Panc1 (cell line): ENCODE measurements around the gene SCRN2. TPM values are rescaled to one million over a fixed set of nuclear protein-coding genes. Genes with fewer than 3 reads are reported as not detected.

ENCODE experiments used
- ATAC-seq: fragments of 200-7000 bp; cut with Tn5 transposase; 2 replicates; pipeline ENCODE4 v1.9.1; 2020; ENCODE audit warnings: mild to moderate bottlenecking, moderate library complexity
- BruUV-seq: library from RNA; stranded (reverse); fragments of 400-500 nt; replicated peaks from 2 replicates; lab custom pipeline; 2021; lab: Mats Ljungman, UMichigan
- CTCF ChIA-PET: fragments of 300-600 bp; sonication (Branson Sonifier 250); formaldehyde crosslinking; loops from one replicate; lab custom pipeline; 2022; ENCODE audit warnings: antibody characterized with exemption; lab: Charles Lee
- POLR2A ChIA-PET: fragments of 300-600 bp; sonication (Branson Sonifier 250); formaldehyde crosslinking; loops from one replicate; lab custom pipeline; 2022; ENCODE audit warnings: antibody characterized with exemption; lab: Charles Lee
- DNase-seq: peaks from one replicate; pipeline ENCODE4 v3.0.0-alpha.2; 2010; ENCODE audit warnings: low read depth, low spot score
- H3K27ac ChIP-seq: 2 replicates; pipeline ENCODE4 v1.5.1; 2011; ENCODE audit warnings: mild to moderate bottlenecking, low read length, inconsistent platforms
- H3K27me3 ChIP-seq: fragments of 200-500 bp; sonication (Bioruptor generic); 2 replicates; pipeline ENCODE4 v1.6.0; 2014; ENCODE audit warnings: low read length, inconsistent platforms; ENCODE audit not compliant: control insufficient read depth, insufficient read depth
- H3K36me3 ChIP-seq: fragments of 200-500 bp; sonication (Bioruptor generic); 2 replicates; pipeline ENCODE4 v1.5.1; 2014; ENCODE audit warnings: inconsistent platforms, mild to moderate bottlenecking, low read length, moderate library complexity; ENCODE audit not compliant: control insufficient read depth, insufficient read depth
- H3K4me1 ChIP-seq: 2 replicates; pipeline ENCODE4 v1.5.1; 2011; ENCODE audit warnings: inconsistent platforms, mild to moderate bottlenecking, low read length, moderate library complexity; ENCODE audit not compliant: control insufficient read depth, insufficient read depth
- H3K4me3 ChIP-seq, 2 experiments: 2 replicates each; pipeline ENCODE4 v1.5.1; 2011 to 2012; ENCODE audit warnings: low read depth in 2 of 2, low read length in 2 of 2, mild to moderate bottlenecking in 2 of 2, inconsistent platforms in 1 of 2, moderate library complexity in 1 of 2
- H3K9me3 ChIP-seq: fragments of 200-500 bp; sonication (Bioruptor generic); 2 replicates; pipeline ENCODE4 v1.5.1; 2014; ENCODE audit warnings: low read depth, mild to moderate bottlenecking, inconsistent platforms, low read length, moderate library complexity; ENCODE audit not compliant: control insufficient read depth, insufficient read depth
- POLR2AphosphoS5 ChIP-seq: IDR thresholded peaks from 2 replicates; pipeline ENCODE4 v1.6.1; 2012; ENCODE audit warnings: mild to moderate bottlenecking, low read depth, low read length, moderate library complexity
- SIN3A ChIP-seq: IDR thresholded peaks from 2 replicates; pipeline ENCODE4 v1.6.1; 2012; ENCODE audit warnings: low read depth, mild to moderate bottlenecking, low read length, moderate library complexity, borderline replicate concordance; ENCODE audit not compliant: insufficient read depth
- TCF7L2 ChIP-seq: IDR thresholded peaks from 2 replicates; pipeline ENCODE4 v1.6.1; 2011; ENCODE audit warnings: mild to moderate bottlenecking, low read depth, low read length, inconsistent platforms
- in situ Hi-C: cut with HindIII; loops from 2 replicates; pipeline ENCODE4 v1.10.0; 2016; ENCODE audit warnings: low sequenced_read_pairs, low pct_unique_long_range_greater_than_20kb
- intact Hi-C: fragments of 100-400 bp; cut with micrococcal nuclease; formaldehyde crosslinking; loops from one replicate; pipeline ENCODE4 v1.10.0; 2022; ENCODE audit not compliant: unreplicated experiment
- total RNA-seq: library from RNA; stranded (reverse); gene quantifications from one replicate; pipeline ENCODE4 v1.2.1, GENCODE V29; 2021; ENCODE audit not compliant: unreplicated experiment
- TF ChIP-seq, protein P1 (sequence below), 2 experiments: IDR thresholded peaks; 2 replicates each; pipeline ENCODE4 v1.6.1; 2011 to 2012; ENCODE audit warnings: low read depth in 2 of 2, control low read depth in 1 of 2, low read length in 1 of 2, mild to moderate bottlenecking in 1 of 2, moderate library complexity in 1 of 2; ENCODE audit not compliant: insufficient read depth in 1 of 2
- TF ChIP-seq, protein P2 (sequence below): fragments of 450-650 bp; IDR thresholded peaks from 2 replicates; pipeline ENCODE4 v1.5.1; 2017; ENCODE audit warnings: mild to moderate bottlenecking

SCRN2 gene
- total RNA-seq, 1 experiment from 2014 or later = 34.9 TPM

DNA sequence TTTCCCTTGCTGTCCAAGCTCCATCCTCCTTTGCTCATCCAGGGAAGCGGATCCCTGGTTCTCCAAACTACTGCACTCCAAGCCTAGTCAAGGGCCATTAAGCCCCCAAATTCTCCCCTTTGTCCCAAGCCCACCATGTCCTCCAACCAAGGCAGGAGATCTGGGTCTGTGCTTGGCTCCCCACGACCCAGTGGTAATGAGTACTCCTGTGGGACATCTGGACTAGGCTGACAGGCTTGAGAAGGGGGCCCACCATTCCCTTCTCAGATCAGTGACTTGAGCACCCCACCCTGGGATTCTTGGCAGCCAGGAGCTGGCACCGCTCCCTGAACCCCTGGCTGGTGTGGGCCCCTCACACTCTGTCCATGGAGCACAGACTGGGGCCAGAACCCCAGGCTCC, 36.6 kb downstream of the SCRN2 start:
- POLR2A ChIA-PET = interaction anchor here (0.6 kb wide), 1 partner anchor 15 kb away, joined by 6 read pairs; no protein-coding TSS in a partner anchor
- TF ChIP-seq POLR2AphosphoS5 (no peak), TCF7L2 (no peak), SIN3A (no peak)
- TF ChIP-seq, protein P1, sequence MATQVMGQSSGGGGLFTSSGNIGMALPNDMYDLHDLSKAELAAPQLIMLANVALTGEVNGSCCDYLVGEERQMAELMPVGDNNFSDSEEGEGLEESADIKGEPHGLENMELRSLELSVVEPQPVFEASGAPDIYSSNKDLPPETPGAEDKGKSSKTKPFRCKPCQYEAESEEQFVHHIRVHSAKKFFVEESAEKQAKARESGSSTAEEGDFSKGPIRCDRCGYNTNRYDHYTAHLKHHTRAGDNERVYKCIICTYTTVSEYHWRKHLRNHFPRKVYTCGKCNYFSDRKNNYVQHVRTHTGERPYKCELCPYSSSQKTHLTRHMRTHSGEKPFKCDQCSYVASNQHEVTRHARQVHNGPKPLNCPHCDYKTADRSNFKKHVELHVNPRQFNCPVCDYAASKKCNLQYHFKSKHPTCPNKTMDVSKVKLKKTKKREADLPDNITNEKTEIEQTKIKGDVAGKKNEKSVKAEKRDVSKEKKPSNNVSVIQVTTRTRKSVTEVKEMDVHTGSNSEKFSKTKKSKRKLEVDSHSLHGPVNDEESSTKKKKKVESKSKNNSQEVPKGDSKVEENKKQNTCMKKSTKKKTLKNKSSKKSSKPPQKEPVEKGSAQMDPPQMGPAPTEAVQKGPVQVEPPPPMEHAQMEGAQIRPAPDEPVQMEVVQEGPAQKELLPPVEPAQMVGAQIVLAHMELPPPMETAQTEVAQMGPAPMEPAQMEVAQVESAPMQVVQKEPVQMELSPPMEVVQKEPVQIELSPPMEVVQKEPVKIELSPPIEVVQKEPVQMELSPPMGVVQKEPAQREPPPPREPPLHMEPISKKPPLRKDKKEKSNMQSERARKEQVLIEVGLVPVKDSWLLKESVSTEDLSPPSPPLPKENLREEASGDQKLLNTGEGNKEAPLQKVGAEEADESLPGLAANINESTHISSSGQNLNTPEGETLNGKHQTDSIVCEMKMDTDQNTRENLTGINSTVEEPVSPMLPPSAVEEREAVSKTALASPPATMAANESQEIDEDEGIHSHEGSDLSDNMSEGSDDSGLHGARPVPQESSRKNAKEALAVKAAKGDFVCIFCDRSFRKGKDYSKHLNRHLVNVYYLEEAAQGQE (IDR thresholded peaks at IDR 0.05; ENCODE audit: insufficient read depth in 1 of 2, low read depth in 2 of 2, low read length in 1 of 2) = no peak
- TF ChIP-seq, protein P2, sequence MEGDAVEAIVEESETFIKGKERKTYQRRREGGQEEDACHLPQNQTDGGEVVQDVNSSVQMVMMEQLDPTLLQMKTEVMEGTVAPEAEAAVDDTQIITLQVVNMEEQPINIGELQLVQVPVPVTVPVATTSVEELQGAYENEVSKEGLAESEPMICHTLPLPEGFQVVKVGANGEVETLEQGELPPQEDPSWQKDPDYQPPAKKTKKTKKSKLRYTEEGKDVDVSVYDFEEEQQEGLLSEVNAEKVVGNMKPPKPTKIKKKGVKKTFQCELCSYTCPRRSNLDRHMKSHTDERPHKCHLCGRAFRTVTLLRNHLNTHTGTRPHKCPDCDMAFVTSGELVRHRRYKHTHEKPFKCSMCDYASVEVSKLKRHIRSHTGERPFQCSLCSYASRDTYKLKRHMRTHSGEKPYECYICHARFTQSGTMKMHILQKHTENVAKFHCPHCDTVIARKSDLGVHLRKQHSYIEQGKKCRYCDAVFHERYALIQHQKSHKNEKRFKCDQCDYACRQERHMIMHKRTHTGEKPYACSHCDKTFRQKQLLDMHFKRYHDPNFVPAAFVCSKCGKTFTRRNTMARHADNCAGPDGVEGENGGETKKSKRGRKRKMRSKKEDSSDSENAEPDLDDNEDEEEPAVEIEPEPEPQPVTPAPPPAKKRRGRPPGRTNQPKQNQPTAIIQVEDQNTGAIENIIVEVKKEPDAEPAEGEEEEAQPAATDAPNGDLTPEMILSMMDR = no peak
- in situ Hi-C loops = no loop called here

DNA sequence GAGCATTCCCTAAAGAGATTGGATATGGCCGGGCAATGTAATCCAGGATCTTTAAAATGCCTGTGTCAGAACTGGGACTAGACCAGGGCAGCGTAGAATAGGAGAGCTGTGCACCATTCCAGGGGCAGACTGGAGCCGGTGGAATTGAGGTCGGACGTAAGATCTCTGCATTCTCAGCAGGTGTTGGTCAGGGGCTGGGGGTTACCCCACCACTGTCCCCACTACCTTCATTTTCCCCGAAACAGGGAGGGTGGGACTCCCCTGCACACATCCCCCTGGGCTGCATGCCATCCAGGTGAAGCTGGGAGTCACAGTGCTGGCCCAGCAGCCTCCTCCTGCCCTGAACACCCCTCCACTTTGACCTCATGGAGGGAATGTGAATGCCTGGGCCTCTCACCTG, 37.3 kb downstream of the SCRN2 start:
- DNase-seq = no peak
- H3K36me3 ChIP-seq = no peaks in the 10 kb centered on the region
- no peaks in the 10 kb centered on the region for H3K9me3 ChIP-seq
- H3K4me3 ChIP-seq = no peak overlapping the region
- no TSS peak for BruUV-seq
- ATAC-seq = no peak
- in situ Hi-C loops = no loop called here
- no peaks in the 10 kb centered on the region for H3K4me1 ChIP-seq
- ChIA-PET CTCF (no interaction called here), POLR2A (no interaction called here)
- H3K27ac ChIP-seq = no peak overlapping the region
- H3K27me3 ChIP-seq = no peaks in the 10 kb centered on the region
- intact Hi-C loops = loop anchor here (5.0 kb wide), 1 partner anchor 106 kb away; no protein-coding TSS in a partner anchor
- TF ChIP-seq POLR2AphosphoS5 (no peak), SIN3A (no peak), TCF7L2 (no peak)
- TF ChIP-seq, protein P2 = no peak
- TF ChIP-seq, protein P1 (IDR thresholded peaks at IDR 0.05; ENCODE audit: insufficient read depth in 1 of 2, low read depth in 2 of 2, low read length in 1 of 2) = no peak

More for the DNA sequence above, 36.6 kb downstream of the SCRN2 start:
- CTCF ChIA-PET = no interaction called here
- Histone ChIP-seq H3K4me1 (no peaks in the 10 kb centered on the region), H3K27ac (no peak overlapping the region), H3K4me3 (no peak overlapping the region), H3K9me3 (no peaks in the 10 kb centered on the region), H3K27me3 (no peaks in the 10 kb centered on the region), H3K36me3 (no peaks in the 10 kb centered on the region)
- no peak for ATAC-seq
- no peak for DNase-seq
- intact Hi-C loops = loop anchor here (5.0 kb wide), 1 partner anchor 107 kb away; no protein-coding TSS in a partner anchor
- BruUV-seq = no TSS peak
